Stimulated activated CD8-positive, alpha-beta memory T cell treated with anti-CD3 and anti-CD28 coated beads, Interleukin-12 subunit alpha, Interleukin-12 subunit beta, amount 100 ng/mL, for 1 hour (primary cell): ENCODE data around the gene ZNF687.
"Not testable (repeated sequence)": the region's sequence is repeated elsewhere in the genome, so short reads cannot be mapped to it uniquely, and the experiment has no call there.

Experiments
- DNase-seq: peaks from one replicate; pipeline ENCODE4 v3.0.0-alpha.2; 2020; ENCODE audit warnings: low read depth

ZNF687 gene, protein sequence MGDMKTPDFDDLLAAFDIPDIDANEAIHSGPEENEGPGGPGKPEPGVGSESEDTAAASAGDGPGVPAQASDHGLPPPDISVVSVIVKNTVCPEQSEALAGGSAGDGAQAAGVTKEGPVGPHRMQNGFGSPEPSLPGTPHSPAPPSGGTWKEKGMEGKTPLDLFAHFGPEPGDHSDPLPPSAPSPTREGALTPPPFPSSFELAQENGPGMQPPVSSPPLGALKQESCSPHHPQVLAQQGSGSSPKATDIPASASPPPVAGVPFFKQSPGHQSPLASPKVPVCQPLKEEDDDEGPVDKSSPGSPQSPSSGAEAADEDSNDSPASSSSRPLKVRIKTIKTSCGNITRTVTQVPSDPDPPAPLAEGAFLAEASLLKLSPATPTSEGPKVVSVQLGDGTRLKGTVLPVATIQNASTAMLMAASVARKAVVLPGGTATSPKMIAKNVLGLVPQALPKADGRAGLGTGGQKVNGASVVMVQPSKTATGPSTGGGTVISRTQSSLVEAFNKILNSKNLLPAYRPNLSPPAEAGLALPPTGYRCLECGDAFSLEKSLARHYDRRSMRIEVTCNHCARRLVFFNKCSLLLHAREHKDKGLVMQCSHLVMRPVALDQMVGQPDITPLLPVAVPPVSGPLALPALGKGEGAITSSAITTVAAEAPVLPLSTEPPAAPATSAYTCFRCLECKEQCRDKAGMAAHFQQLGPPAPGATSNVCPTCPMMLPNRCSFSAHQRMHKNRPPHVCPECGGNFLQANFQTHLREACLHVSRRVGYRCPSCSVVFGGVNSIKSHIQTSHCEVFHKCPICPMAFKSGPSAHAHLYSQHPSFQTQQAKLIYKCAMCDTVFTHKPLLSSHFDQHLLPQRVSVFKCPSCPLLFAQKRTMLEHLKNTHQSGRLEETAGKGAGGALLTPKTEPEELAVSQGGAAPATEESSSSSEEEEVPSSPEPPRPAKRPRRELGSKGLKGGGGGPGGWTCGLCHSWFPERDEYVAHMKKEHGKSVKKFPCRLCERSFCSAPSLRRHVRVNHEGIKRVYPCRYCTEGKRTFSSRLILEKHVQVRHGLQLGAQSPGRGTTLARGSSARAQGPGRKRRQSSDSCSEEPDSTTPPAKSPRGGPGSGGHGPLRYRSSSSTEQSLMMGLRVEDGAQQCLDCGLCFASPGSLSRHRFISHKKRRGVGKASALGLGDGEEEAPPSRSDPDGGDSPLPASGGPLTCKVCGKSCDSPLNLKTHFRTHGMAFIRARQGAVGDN

DNA sequence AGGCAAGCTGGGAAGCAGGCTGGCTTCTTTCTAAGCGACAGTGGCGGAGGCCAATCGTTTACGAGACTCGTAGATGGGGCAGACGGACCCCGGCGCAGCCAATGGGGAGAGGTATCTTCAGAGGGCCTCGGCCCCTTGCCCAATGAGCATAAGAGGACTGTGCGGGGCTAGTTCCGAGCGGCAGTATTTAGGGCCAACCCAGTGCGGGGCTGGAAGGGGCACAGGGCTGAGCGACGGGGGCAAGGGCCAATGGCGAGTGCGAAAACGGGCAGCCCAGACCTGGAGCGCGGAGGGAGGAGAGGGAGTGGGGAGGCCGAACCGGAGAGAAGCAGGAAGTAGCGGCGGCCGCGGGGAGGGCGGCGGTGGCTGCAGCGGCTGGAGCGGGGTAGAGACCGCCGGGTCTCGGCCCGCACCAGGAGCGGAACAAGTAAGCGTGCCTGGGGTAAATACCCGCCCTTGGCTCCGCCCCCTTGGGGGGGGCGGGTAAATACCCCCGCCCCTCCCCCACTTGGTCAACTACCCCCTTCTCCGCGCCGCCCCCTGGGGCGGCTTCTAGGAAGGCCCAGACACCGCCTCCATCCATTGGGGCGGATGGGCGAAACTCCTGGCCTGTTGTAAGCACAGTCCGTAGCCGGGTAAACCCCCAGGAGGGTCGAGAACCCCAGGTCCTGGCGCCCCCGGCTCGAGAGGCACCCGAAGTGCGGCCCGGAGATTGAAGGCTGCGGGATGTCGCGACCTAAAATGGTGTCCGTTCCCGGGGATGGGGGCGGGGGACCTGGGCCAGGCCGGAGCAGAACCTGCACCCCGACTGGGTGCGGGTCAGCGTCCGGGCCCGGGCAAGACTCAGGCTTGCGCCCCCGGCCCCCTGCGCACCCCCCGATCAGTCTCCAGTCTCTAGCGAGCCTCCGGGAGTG is at the start of gene ZNF687:
Gene ZNF687, plus strand, starts transcription at position 331 of the 914 bp plus-strand sequence. CDS start 3,993 bp downstream, outside the sequence.
- peak; percentile 97 for DNase-seq

DNA sequence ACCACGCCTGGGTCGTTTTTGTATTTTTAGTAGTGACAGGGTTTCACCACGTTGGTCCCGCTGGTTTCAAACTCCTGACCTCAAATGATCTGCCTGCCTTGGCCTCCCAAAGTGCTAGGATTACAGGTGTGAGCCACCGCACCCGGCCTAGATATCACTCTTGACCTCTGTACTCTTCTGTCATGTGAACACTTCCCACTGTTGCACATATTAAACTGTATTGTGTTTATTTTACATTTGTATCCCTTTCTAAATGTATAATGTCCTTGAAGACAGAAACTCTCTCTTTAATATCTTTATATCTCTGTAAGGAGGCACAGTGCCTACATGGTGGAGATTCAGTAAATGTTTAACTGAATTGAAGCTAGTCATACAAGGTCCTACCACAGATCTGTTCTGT is 46.9 kb upstream of the ZNF687 start:
- no peak for DNase-seq

DNA sequence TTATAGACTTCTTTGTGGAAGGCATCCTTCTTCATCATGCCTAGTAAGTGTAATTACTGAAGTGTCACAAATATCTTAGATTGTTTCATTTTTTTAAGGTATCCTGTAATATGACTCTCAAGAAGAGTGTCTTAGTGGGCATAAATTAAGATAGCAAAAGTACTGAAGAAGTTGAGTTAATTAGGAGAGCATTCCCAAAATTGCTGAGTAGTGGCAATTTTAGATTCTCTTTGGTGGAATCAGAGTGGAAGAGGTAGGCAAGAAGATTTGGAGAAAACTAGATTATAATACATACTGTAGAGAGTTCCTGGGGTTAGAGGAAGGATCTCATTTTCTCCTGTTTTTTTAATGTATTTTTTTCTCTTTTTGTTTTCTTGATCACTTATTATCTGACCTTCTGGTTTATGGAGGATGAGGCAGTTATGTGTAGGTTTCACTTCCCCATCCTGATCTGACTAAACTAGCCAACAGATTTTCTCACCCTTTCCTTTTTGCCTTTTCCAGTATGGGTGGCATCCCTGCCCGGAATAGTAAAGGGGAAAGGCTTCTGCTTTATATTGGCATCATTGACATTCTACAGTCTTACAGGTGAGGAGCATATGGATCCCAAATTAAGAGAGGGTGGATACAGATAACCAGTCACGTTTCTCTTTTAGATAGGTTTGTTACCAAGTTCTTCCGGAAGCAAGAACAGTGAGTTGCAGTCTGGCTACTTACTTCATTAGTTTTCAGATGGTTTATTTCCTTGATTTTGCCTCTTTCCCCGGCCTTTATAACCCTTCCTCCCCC is 44.2 kb upstream of the ZNF687 start:
- DNase-seq, result no peak

DNA sequence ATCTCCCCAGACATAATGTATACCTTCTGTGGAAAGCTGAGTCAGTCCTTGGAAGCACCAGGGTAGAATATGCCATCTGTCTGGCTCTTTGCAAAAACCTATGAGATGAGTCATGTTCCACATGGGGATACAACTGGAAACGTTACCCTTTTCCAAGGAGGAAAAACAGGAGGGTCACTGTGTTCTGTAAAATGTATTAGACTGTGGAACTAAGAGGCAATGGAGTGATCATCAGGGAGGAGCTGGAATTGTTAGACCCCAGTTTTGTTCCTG is 43.7 kb upstream of the ZNF687 start:
- DNase-seq, result no peak

DNA sequence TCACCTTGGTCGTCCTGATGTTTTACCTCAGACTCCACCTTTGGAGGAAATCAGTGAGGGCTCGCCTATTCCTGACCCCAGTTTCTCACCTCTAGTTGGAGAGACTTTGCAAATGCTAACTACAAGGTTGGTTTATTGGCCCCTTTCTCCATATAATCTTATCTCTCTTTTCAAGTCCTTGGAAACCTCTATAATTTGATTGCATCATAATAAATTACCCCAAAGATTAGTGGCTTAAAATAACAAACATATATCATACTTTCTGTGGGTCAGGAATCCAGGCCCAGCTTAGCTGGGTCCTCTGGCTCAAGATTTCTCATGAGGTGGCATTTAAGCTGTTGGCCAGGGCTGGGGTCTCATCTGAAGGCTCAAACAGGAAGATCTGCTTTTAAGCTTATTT is 39.7 kb upstream of the ZNF687 start:
- no peak for DNase-seq

DNA sequence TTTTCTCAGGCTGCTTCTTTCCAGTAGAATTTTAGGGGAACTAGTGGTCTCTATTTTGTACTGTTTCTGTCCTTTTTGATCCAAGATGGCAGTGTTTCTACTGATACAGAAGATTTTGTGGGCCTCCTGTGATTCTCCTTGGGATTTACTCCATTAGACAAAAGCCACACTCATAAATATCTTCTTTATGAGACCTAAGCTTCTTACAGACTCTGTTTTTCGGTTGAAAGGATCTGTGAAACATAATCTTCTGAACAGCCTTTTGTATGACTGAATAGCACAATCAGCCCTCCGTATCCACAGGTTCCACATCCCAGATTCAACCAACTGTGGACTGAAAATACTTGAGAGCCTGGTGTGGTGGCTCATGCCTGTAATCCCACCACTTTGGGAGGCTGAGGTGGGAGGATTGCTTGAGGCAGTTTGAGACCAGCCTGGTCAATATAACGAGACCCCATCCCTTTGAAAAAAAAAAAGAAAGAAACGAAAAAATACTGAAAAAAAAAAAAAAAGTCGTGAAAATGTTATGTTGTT is 38.3 kb upstream of the ZNF687 start:
- DNase-seq, result no peak

DNA sequence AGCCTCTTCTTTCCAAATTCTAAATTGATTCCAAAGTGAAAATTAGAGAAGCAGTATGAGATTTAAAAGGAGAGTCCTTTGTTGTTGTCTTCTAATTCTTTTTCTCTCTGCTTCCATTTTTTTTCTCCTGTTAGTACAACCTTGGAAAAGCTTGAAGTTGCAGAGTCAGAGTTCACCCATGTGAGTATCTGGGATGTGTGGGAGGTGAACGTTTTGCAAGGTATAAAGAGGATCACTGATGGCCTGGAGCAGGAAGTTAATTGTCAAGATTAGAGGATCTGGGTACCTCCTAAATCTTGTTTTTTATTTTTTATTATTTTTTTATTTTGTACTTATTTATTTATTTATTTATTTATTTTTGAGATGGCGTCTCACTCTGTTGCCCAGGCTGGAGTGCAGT is 35.3 kb upstream of the ZNF687 start:
- DNase-seq, result no peak

DNA sequence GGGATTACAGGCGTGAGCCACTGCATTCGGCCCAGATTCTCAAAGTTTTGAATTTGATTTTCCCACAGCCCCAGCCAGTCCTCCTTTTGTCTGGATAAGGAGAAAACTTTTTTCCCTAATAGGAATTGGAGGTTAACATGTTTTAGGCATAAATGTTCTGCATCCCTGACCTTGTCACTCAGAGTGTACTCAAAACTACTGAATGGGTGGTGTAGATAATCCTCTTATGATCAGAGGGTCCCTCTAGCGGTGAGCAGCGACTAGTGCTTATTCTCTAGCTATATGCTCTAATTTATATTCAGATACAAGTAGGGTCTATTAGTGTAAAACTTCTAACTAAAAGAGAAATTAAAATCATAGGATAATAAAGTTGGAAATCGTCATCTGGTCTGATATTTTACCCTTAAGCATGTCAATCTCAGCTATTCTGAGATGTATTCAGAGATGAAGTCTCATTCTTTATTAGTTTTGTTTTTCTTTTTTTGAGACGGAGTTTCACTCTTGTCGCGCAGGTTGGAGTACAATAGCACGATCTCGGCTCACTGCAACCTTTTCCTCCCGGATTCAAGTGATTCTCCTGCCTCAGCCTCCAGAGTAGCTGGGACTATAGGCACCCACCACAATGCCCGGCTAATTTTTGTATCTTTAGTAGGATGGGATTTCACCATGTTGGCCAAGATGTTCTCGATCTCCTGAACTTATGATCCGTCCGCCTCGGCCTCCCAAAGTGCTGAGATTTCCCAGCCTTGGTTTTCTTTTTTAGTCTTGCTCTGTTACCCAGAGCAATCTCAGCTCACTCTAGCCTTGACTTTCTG is 30.2 kb upstream of the ZNF687 start:
- peak; percentile 53 for DNase-seq

DNA sequence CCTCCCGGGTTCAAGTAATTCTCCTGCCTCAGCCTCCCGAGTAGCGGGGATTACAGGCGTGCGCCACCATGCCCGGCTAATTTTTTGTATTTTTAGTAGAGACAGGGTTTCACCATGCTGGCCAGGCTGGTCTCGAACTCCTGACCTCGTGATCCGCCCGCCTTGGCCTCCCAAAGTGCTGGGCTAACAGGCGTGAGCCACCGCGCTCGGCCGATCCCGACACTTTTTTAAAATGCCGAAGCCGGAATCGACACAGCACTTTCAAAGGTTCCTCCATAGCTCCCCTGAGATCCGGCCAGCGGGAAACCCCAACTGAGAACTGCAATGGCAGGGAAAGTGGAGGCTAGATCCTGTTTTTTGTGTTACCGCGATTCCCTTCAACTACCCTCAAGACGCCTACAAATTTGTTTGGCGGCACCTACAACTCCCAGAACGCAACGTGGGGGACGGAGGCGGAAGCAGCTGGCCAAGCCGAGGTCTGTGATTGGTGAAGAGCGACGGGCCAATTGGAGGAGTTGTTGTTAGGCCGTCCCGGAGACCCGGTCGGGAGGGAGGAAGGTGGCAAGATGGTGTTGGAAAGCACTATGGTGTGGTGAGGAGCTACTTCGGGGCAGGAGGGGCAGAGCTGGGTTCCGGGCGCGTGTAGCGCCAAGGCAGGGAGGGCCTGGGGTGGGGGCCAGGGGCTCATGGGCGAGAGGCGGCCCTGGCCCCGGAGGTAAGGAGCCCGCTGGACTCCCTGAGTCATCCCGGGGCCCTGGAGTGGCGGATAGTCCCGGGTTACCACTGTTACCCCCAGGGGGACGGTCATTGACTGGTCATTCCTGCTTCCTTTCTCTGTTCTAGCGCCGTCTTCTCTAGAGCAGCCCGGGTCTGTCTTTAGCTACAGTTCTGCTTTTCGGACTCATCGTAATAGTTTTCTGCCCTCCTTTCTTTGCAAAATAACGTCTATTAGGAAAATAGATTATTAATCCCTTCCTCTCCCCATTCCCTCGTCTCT is 27.6 kb upstream of the ZNF687 start, which contains the start of gene PSMD4:
Gene PSMD4, plus strand, starts transcription at position 518 of the 997 bp plus-strand sequence. Its CDS starts 49 bp downstream, at position 567.
- peak; percentile 85 for DNase-seq

DNA sequence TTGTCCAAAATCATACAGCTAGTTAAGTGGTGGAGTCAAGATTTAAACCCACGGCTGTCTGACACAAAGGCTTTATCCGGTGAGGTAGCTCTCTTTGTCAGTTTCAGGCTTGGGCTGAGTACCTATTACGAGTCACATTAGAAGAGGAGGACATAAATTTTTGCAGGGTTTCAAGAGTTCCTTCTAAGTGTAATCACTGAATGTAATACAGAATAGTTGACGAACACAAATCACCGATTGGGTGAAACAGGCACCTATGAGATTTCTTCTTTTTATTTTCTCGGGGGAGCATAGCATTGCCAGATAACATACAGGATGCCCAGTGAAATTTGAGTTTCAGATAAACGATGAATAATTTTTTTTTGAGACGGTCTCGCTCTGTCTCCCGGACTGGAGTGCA is 26.7 kb upstream of the ZNF687 start:
- no peak for DNase-seq

DNA sequence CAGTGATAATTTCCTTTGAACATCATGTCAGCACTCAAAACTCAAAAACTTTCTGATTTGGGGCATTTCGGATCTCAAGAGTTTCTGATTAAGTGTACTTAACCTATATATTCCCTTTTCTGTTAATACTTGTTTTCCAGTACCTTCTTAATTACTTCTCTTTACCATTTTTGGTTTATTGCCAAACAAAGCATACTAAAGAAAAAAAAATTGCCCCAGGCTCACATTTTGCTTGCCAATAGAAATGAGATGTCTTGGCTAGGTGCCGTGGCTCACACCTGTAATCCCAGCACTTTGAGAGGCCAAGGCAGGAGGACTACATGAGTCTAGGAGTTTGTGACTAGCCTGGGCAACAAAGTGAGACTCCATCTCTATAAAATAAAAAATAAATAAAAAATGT is 22.7 kb upstream of the ZNF687 start:
- no peak for DNase-seq

DNA sequence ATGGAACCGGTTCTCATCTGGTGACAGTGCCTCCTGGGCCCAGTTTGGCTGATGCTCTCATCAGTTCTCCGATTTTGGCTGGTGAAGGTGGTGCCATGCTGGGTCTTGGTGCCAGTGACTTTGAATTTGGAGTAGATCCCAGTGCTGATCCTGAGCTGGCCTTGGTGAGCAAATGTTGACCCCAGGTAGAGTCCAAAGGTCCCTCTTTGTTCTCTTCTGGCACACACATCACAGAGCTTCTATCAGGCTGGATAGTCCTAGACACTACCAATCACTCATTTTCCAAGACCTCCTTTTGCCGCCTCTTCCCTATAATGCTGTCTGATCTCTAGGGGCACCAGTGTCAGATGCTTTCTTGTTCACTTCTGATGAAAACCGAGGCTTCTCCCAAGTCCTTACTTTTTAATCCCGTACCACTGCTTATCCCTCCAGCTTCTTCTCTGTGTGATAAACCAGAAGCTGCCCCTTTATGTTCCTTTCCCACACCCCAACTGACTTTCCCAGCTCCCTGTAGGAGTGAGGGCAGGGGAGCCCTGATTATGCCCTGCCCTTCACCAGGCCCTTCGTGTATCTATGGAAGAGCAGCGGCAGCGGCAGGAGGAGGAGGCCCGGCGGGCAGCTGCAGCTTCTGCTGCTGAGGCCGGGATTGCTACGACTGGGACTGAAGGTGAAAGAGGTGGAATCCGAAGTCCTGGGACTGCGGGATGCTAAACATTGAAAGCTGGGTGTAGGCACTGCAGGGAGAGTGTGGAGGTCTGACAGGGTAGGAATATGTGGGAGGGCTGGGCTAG is 16.5 kb upstream of the ZNF687 start:
- no peak for DNase-seq

DNA sequence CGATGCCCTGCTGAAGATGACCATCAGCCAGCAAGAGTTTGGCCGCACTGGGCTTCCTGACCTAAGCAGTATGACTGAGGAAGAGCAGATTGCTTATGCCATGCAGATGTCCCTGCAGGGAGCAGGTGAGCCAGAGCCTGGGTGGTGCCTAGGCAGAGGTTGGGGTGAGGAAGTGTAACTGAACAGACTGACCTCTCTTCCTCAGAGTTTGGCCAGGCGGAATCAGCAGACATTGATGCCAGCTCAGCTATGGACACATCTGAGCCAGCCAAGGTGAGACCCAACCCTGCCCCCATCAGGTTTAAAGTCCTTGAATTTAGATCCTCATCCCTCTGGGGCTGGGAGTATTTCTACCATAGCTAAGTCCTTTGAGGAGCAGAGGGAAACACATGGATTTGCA is 15.8 kb upstream of the ZNF687 start:
- no peak for DNase-seq

DNA sequence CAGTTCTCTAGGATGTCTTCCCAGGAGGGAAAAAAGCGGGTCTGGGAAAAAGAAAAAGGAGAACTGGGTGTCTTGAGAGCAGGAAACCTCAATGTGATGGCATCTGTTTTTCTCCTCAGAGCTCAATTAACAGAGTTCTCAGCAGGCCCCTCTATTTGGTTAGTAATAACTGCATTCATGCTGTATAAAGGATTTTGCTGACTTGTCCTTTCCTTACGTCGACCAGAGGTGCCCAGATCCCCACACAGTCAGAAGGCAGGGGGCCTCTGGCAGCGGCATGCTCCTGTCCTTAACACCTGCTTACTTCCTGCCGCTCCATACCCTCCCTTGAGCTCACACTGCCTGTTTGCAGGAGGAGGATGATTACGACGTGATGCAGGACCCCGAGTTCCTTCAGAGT is 15.3 kb upstream of the ZNF687 start:
- DNase-seq, result no peak

DNA sequence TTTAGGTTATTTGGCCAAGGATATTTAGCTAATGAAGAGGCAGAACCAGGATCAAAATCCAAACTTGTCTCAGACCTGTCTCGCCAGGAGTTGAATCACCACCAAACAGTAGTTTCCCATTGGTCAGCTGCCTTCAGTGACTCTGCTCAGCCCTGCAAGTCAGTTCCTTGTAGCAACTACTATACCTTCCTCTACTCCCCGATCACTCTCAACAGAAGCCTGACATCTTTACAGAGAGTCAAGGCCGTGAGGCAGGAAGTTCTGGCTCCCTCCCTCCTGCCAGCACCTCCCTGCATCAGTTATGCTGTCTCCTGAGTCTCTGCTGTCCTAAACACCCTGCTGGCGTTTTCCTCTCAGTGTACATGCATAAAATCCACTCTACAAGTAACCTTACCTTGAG is 14.3 kb upstream of the ZNF687 start:
- DNase-seq, result no peak

DNA sequence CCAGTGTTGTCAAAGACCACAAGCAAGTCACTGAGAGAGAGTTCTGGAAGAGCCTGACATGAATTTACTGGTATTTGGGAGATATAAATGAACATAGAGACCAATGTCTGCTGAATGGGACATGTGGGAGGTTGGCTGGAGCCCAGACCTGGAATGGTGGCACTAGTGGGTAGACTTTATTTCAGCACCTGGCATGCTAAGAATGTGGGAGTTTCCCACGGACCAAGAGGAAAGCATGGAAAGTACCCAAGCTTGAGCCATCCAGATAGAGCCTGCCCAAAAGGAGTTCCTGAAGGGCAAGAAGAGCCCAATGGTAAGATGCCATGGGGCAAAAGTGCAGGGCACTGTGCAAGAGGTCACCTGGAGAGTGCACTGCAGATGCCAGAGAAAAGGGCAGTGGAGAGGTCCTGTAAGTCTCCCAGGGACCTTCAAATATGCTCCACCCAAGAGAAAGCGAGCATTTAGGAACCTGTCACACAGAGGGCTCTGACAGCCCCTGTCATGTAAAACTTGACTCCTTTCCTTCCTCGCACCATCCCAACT is 8.1 kb upstream of the ZNF687 start:
- DNase-seq, result no peak

DNA sequence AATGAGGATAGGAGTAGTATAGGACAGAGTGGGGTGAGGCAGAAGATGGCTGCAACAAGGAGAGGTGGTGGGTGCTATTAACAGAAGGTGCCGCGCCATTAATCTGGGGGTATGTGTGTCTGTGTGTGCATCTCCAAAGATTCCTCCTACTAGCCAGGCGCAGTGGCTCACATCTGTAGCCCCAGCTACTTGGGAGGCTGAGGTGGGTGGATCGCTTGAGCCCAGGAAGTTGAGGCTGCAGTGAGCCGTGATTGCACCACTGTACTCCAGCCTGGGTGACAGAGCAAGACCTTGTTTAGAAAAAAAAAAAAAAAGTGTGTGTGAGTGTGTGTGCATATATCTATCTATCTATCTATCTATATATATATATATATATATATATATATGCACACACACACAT is 6.8 kb upstream of the ZNF687 start:
- DNase-seq, result not testable (repeated sequence)
